K562 (cell line): ENCODE data around the gene C6orf89. TPM values are rescaled to one million over a fixed set of nuclear protein-coding genes. Genes with fewer than 3 reads are reported as not detected.

Source experiments
- ATAC-seq: fragments of 200-7000 bp; cut with Tn5 transposase; 3 replicates; pipeline ENCODE4 v1.9.1; 2020; ENCODE audit warnings: moderate library complexity
- BruUV-seq: library from RNA; stranded (reverse); fragments of 400-500 nt; replicated peaks from 2 replicates; lab custom pipeline; 2021; lab: Mats Ljungman, UMichigan
- CTCF ChIA-PET: fragments of 300-600 bp; formaldehyde crosslinking; extraction: SDS; loops from one replicate; lab custom pipeline; 2021; ENCODE audit warnings: low intra/inter-chr PET ratio; lab: Yijun Ruan, JAX
- POLR2A ChIA-PET: fragments of 300-600, 350-650 bp; sonication (Branson Sonifier 250); formaldehyde crosslinking; extraction: SDS; loops from one replicate; lab custom pipeline; 2021; ENCODE audit warnings: antibody characterized with exemption, inconsistent platforms; lab: Yijun Ruan, JAX
- DNase-seq, 4 experiments: peaks; one replicate each; pipeline versions ENCODE4 v3.0.0 to v3.0.0-alpha.2; 2011 to 2018; ENCODE audit warnings: low spot score in 3 of 4, mixed read lengths in 3 of 4; ENCODE audit errors: extremely low read depth in 1 of 4
- FAIRE-seq: peaks from 2 replicates; lab custom pipeline; 2011; peaks lifted over from hg19 to GRCh38; lab: Jason Lieb, UNC
- H2AFZ ChIP-seq: 2 replicates; pipeline ENCODE4 v1.6.0; 2011; ENCODE audit warnings: low read depth, low read length, control low read depth, inconsistent platforms
- H3K27ac ChIP-seq: fragments of 200-600 bp; 3 replicates; pipeline ENCODE4 v1.8.0; 2011; ENCODE audit warnings: low read depth, mild to moderate bottlenecking, control low read depth, inconsistent platforms, low read length, moderate library complexity, mixed read lengths; ENCODE audit errors: extremely low read depth
- H3K27me3 ChIP-seq, 2 experiments: fragments of 300-600 bp in 1 of 2; 2 replicates in 1 of 2; 3 replicates in 1 of 2; pipeline versions ENCODE4 v1.6.0 to v1.8.0; 2011; ENCODE audit warnings: inconsistent platforms in 2 of 2, low read length in 2 of 2, mild to moderate bottlenecking in 1 of 2, mixed read lengths in 1 of 2, moderate library complexity in 1 of 2; ENCODE audit not compliant: control insufficient read depth in 2 of 2, insufficient read depth in 2 of 2
- H3K36me3 ChIP-seq: fragments of 300-600 bp; 3 replicates; pipeline ENCODE4 v1.8.0; 2011; ENCODE audit warnings: mild to moderate bottlenecking, low read length, inconsistent platforms; ENCODE audit not compliant: control insufficient read depth, insufficient read depth
- H3K4me1 ChIP-seq, 2 experiments: fragments of 200-600 bp in 1 of 2; replicated peaks in 1 of 2; 2 replicates in 1 of 2; 3 replicates in 1 of 2; pipeline versions ENCODE4 v1.5.1 to v1.8.0; 2011; ENCODE audit warnings: inconsistent platforms in 2 of 2, low read length in 2 of 2, mild to moderate bottlenecking in 1 of 2, mixed read lengths in 1 of 2, moderate library complexity in 1 of 2; ENCODE audit not compliant: control insufficient read depth in 2 of 2, insufficient read depth in 2 of 2
- H3K4me2 ChIP-seq: 2 replicates; pipeline ENCODE4 v1.6.1; 2011; ENCODE audit warnings: low read length, control low read depth, inconsistent platforms, mixed read lengths; ENCODE audit not compliant: insufficient read depth
- H3K4me3 ChIP-seq: fragments of 200-600 bp; sonication (generic), shearing (Covaris generic); 2 replicates; pipeline ENCODE4 v1.5.1; 2016; ENCODE audit warnings: control low read depth, inconsistent platforms
- H3K79me2 ChIP-seq: fragments of 200-600 bp; 3 replicates; pipeline ENCODE4 v1.8.0; 2011; ENCODE audit warnings: low read length, inconsistent platforms; ENCODE audit not compliant: control insufficient read depth, insufficient read depth
- H3K9ac ChIP-seq, 2 experiments: 2 replicates each; pipeline versions ENCODE4 v1.6.0 to v1.6.1; 2011; ENCODE audit warnings: low read depth in 2 of 2, low read length in 2 of 2, control low read depth in 1 of 2, inconsistent platforms in 1 of 2, mild to moderate bottlenecking in 1 of 2, mixed read lengths in 1 of 2; ENCODE audit not compliant: insufficient read depth in 1 of 2
- H3K9me1 ChIP-seq: one replicate; pipeline ENCODE4 v1.6.0; 2011; ENCODE audit warnings: inconsistent platforms, mild to moderate bottlenecking, low read length, moderate library complexity; ENCODE audit not compliant: control insufficient read depth, insufficient read depth
- H3K9me3 ChIP-seq: replicated peaks from 2 replicates; pipeline ENCODE4 v1.5.1; 2011; ENCODE audit warnings: low read depth, low read length, inconsistent platforms; ENCODE audit not compliant: control insufficient read depth, insufficient read depth
- H4K20me1 ChIP-seq: replicated peaks from 2 replicates; pipeline ENCODE4 v1.6.1; 2011; ENCODE audit warnings: low read length, inconsistent platforms, mixed read lengths; ENCODE audit not compliant: control insufficient read depth, insufficient read depth
- ATF2 ChIP-seq: sonication (generic); formaldehyde crosslinking; IDR thresholded peaks from 2 replicates; pipeline ENCODE4 v1.8.1; 2022; ENCODE audit warnings: missing genetic modification reagents
- BRCA1 ChIP-seq, 2 experiments: fragments of 450-650 bp in 1 of 2; sonication (generic) in 1 of 2; formaldehyde crosslinking in 1 of 2; IDR thresholded peaks; 2 replicates each; pipeline versions ENCODE4 v1.5.0 to v1.6.1; 2017 to 2020; ENCODE audit warnings: mild to moderate bottlenecking in 1 of 2, missing genetic modification reagents in 1 of 2
- CBX3 ChIP-seq, 2 experiments: IDR thresholded peaks; 1 replicate in 1 of 2; 2 replicates in 1 of 2; pipeline ENCODE4 v1.6.1; 2012; ENCODE audit warnings: inconsistent platforms in 2 of 2, low read length in 2 of 2, borderline replicate concordance in 1 of 2, control low read depth in 1 of 2
- GABPB1 ChIP-seq: sonication (generic); formaldehyde crosslinking; IDR thresholded peaks from 2 replicates; pipeline ENCODE4 v1.8.0; 2022; ENCODE audit warnings: mild to moderate bottlenecking, missing genetic modification reagents
- MEF2D ChIP-seq: conservative IDR thresholded peaks from 2 replicates; pipeline ENCODE4 v1.6.1; 2016; ENCODE audit warnings: low read depth, missing genetic modification characterization, missing compliant biosample characterization
- PHF20 ChIP-seq: fragments of 450-650 bp; IDR thresholded peaks from 2 replicates; pipeline ENCODE4 v1.6.1; 2018; ENCODE audit not compliant: partially characterized antibody
- POLR2G ChIP-seq: fragments of 200-400 bp; formaldehyde crosslinking; IDR thresholded peaks from 2 replicates; pipeline ENCODE4 v1.6.1; 2017; ENCODE audit warnings: low read depth, mild to moderate bottlenecking, antibody characterized with exemption, low read length, moderate library complexity
- RBFOX2 ChIP-seq: fragments of 200-400 bp; formaldehyde crosslinking; IDR thresholded peaks from 2 replicates; pipeline ENCODE4 v1.6.1; 2017; ENCODE audit warnings: low read depth, mild to moderate bottlenecking, low read length, moderate library complexity
- RBM25 ChIP-seq: fragments of 200-400 bp; formaldehyde crosslinking; IDR thresholded peaks from 2 replicates; pipeline ENCODE4 v1.6.1; 2018; ENCODE audit warnings: low read length, low read depth, moderate library complexity; ENCODE audit not compliant: severe bottlenecking
- SAFB ChIP-seq: fragments of 200-400 bp; formaldehyde crosslinking; IDR thresholded peaks from 2 replicates; pipeline ENCODE4 v1.6.1; 2017; ENCODE audit warnings: low read depth, low read length, borderline replicate concordance
- SNRNP70 ChIP-seq: fragments of 200-400 bp; formaldehyde crosslinking; optimal IDR thresholded peaks from 2 replicates; pipeline ENCODE3; 2017; ENCODE audit warnings: low read depth, low read length
- STAG1 ChIP-seq: sonication (generic); formaldehyde crosslinking; IDR thresholded peaks from 2 replicates; pipeline ENCODE4 v1.5.0; 2020; ENCODE audit warnings: missing genetic modification reagents, borderline replicate concordance
- TAF9B ChIP-seq: fragments of 450-650 bp; IDR thresholded peaks from 2 replicates; pipeline ENCODE4 v1.6.1; 2018; ENCODE audit warnings: mild to moderate bottlenecking; ENCODE audit not compliant: partially characterized antibody
- TAL1 ChIP-seq: fragments of 450-650 bp; IDR thresholded peaks from 2 replicates; pipeline ENCODE4 v1.6.1; 2016; ENCODE audit warnings: mild to moderate bottlenecking
- WGBS: fragments of 100-300 bp; shearing (Covaris generic); methylation state at CpG from one replicate; pipeline ENCODE4 v1.1.6; 2016; ENCODE audit warnings: low coverage, mixed read lengths; ENCODE audit not compliant: insufficient coverage; ENCODE audit errors: missing lambda C conversion rate; 5-methylcytosine and 5-hydroxymethylcytosine counted together
- in situ Hi-C: fragments of 300-500 bp; cut with MboI; formaldehyde crosslinking; loops from 4 replicates; pipeline ENCODE4 v1.15.0; 2018; ENCODE audit warnings: inconsistent platforms, mixed read lengths
- intact Hi-C: fragments of 100-400 bp; cut with micrococcal nuclease; formaldehyde crosslinking; loops from 2 replicates; pipeline ENCODE4 v1.14.2; 2022
- polyA plus RNA-seq, 8 experiments: library from polyadenylated mRNA; depleted of rRNA in 4 of 8; stranded (reverse) in 5 of 8; unstranded in 3 of 8; fragments of >200 nt; fragmentation: Nextera tagmentation in 2 of 8; fragmentation: Illumina TruSeq in 1 of 8; extraction: Ambion mirVana in 2 of 8; extraction: Trizol in 1 of 8; gene quantifications; 2 replicates each; pipeline versions ENCODE4 v1.2.1 to v1.2.3, GENCODE V29; 2011 to 2014; ENCODE audit warnings: inconsistent platforms in 1 of 8, missing spikeins in 1 of 8
- total RNA-seq, 7 experiments: library from RNA; depleted of rRNA in 6 of 7; stranded (reverse); fragments of >200 nt in 6 of 7; fragmentation: Illumina TruSeq in 2 of 7; extraction: Trizol in 2 of 7; gene quantifications; 2 replicates each; pipeline versions ENCODE4 v1.2.1 to v1.2.3, GENCODE V29; 2011 to 2021; ENCODE audit warnings: low replicate concordance in 1 of 7
- TF ChIP-seq, protein P1 (sequence below): sonication (generic); formaldehyde crosslinking; IDR thresholded peaks from 2 replicates; pipeline ENCODE4 v1.8.0; 2022; ENCODE audit warnings: missing genetic modification reagents, mild to moderate bottlenecking, borderline replicate concordance

The C6orf89 gene
- total and polyA plus RNA-seq, 9 of the 15 experiments (the other 6 are each of a cell fraction or from before 2014, with no cell fraction given) = 35.2 to 111 (median 58.5) TPM

GRCh38 chr6:36969988-36970891 is 84.5 kb downstream of the C6orf89 start:
- Histone ChIP-seq H4K20me1 (no peaks in the 10 kb centered on the region; the same call in 1 of the 2 replicates), H3K4me1 (peaks cover 0 to 3% of the 10 kb centered on the region in 2 experiments; a peak in 1 of 5 replicates), H3K4me2 (no peak overlapping the region), H3K9me1 (no peaks in the 10 kb centered on the region), H2AFZ (no peak overlapping the region), H3K36me3 (peaks cover 82% of the 10 kb centered on the region), H3K9ac (peak overlapping the region in 1 of 2 experiments; percentile 10; a peak in 1 of 4 replicates), H3K4me3 (no peak overlapping the region), H3K79me2 (no peaks in the 10 kb centered on the region), H3K27ac (no peak overlapping the region), H3K9me3 (no peaks in the 10 kb centered on the region), H3K27me3 (no peaks in the 10 kb centered on the region)
- ATAC-seq (no peak), FAIRE-seq (no peak), DNase-seq (peak in 1 of 4 experiments; percentile 38)
- TF ChIP-seq TAL1 = no peak
- no peak for TF ChIP-seq PHF20
- TF ChIP-seq, protein P1, sequence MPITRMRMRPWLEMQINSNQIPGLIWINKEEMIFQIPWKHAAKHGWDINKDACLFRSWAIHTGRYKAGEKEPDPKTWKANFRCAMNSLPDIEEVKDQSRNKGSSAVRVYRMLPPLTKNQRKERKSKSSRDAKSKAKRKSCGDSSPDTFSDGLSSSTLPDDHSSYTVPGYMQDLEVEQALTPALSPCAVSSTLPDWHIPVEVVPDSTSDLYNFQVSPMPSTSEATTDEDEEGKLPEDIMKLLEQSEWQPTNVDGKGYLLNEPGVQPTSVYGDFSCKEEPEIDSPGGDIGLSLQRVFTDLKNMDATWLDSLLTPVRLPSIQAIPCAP (CRISPR knock-in tag) = no peak
- no peak for TF ChIP-seq GABPB1 (CRISPR knock-in tag)
- no peak for TF ChIP-seq ATF2
- no peak for TF ChIP-seq SNRNP70
- TF ChIP-seq MEF2D (tag) = no peak
- no peak for TF ChIP-seq RBM25
- TF ChIP-seq RBFOX2 = peak; percentile 50
- no peak for TF ChIP-seq CBX3 (IDR thresholded peaks at IDR 0.05; ENCODE audit: borderline replicate concordance in 1 of 2, low read length in 2 of 2)
- TF ChIP-seq STAG1 (CRISPR knock-in tag) = no peak
- TF ChIP-seq SAFB = no peak
- TF ChIP-seq BRCA1 (IDR thresholded peaks at IDR 0.05) = no peak
- 0 out of 2 replicates have a peak, but pooled peaks have one; percentile 51 for TF ChIP-seq BRCA1 (CRISPR knock-in tag; IDR thresholded peaks at IDR 0.05)
- TF ChIP-seq POLR2G = 0 out of 2 replicates have a peak, but pooled peaks have one; percentile 36
- no peak for TF ChIP-seq TAF9B
- in situ Hi-C loops = no loop called here
- intact Hi-C loops = no loop called here
- POLR2A ChIA-PET = interaction anchor here (0.6 kb wide), 2 partner anchors 85 to 143 kb away, joined by 3 read pairs; no protein-coding TSS in a partner anchor
- 92% methylated on average over 17 of the region's 17 CpGs for WGBS
- no TSS peak for BruUV-seq
- CTCF ChIA-PET = no interaction called here
